Lung (tissue), 12 donors: ENCODE results near the gene NUCKS1. TPM values are rescaled to one million over a fixed set of nuclear protein-coding genes. Genes with fewer than 3 reads are reported as not detected.
A peak's percentile ranks its signal among the peaks of the same experiment; 100 is the strongest.

Experiments
- ATAC-seq: fragments of 200-7000 bp; cut with Tn5 transposase; one replicate; pipeline ENCODE4 v1.9.1; 2020; ENCODE audit warnings: moderate number of reproducible peaks; ENCODE audit not compliant: insufficient read depth, low FRiP score
- DNase-seq, 3 donors: peaks; one replicate each; pipeline ENCODE4 v3.0.0-alpha.2; 2013 to 2017
- H3K27ac ChIP-seq, 2 donors: one replicate each; pipeline ENCODE4 v1.5.1; 2013; ENCODE audit warnings: mild to moderate bottlenecking in 2 of 2, moderate library complexity in 2 of 2, control low read depth in 1 of 2, inconsistent platforms in 1 of 2, low read depth in 1 of 2, low read length in 1 of 2
- H3K27me3 ChIP-seq, 3 donors: one replicate each; pipeline ENCODE4 v1.5.1; 2013; ENCODE audit warnings: low read length in 2 of 3; ENCODE audit not compliant: control insufficient read depth in 3 of 3, insufficient read depth in 3 of 3
- H3K36me3 ChIP-seq, 4 donors: one replicate each; pipeline ENCODE4 v1.5.1; 2013; ENCODE audit warnings: low read length in 4 of 4, mild to moderate bottlenecking in 1 of 4, moderate library complexity in 1 of 4; ENCODE audit not compliant: control insufficient read depth in 4 of 4, insufficient read depth in 4 of 4
- H3K4me1 ChIP-seq, 5 donors: one replicate each; pipeline ENCODE4 v1.5.1; 2013; ENCODE audit warnings: low read length in 5 of 5, mild to moderate bottlenecking in 2 of 5, moderate library complexity in 1 of 5; ENCODE audit not compliant: control insufficient read depth in 5 of 5, insufficient read depth in 5 of 5
- H3K4me3 ChIP-seq: one replicate; pipeline ENCODE4 v1.5.1; 2013; ENCODE audit warnings: mild to moderate bottlenecking, control low read depth, moderate library complexity
- H3K9ac ChIP-seq, 2 donors: one replicate each; pipeline ENCODE4 v1.5.1; 2013; ENCODE audit warnings: low read length in 2 of 2, control low read depth in 1 of 2; ENCODE audit not compliant: insufficient read depth in 1 of 2
- H3K9me3 ChIP-seq, 4 donors: one replicate each; pipeline ENCODE4 v1.5.1; 2013; ENCODE audit warnings: low read length in 3 of 4, mild to moderate bottlenecking in 1 of 4, moderate library complexity in 1 of 4; ENCODE audit not compliant: control insufficient read depth in 4 of 4, insufficient read depth in 3 of 4
- WGBS, 2 donors: extraction: QIAGEN DNeasy Blood & Tissue Kit; methylation state at CpG; one replicate each; pipeline ENCODE4 v1.1.7; 2013; 5-methylcytosine and 5-hydroxymethylcytosine counted together
- polyA plus RNA-seq, 2 donors: library from polyadenylated mRNA; stranded (reverse); fragments of 200-250 nt; gene quantifications; one replicate each; pipeline ENCODE4 v1.2.1, GENCODE V29; 2013
- total RNA-seq, 2 donors: library from RNA; depleted of rRNA in 1 of 2; stranded (reverse); fragments of >200 nt in 1 of 2; gene quantifications; one replicate each; pipeline ENCODE4 v1.2.1, GENCODE V29; 2014 to 2021
- TF ChIP-seq, protein P1 (sequence below): IDR thresholded peaks from 2 replicates; pipeline ENCODE4 v1.5.1; 2012; ENCODE audit warnings: mild to moderate bottlenecking; ENCODE audit errors: control extremely low read depth, extremely low read depth
- donor health status: control.
- donor health status: control.
- donor health status: Bipolar disorder and iron deficiency.
- donor health status: healthy.
- donor health status: DM: yes; HTN: yes; CAD: no.

Gene NUCKS1
- total and polyA plus RNA-seq, 4 donors: 28.6 to 285 (median 82.6) TPM

DNA sequence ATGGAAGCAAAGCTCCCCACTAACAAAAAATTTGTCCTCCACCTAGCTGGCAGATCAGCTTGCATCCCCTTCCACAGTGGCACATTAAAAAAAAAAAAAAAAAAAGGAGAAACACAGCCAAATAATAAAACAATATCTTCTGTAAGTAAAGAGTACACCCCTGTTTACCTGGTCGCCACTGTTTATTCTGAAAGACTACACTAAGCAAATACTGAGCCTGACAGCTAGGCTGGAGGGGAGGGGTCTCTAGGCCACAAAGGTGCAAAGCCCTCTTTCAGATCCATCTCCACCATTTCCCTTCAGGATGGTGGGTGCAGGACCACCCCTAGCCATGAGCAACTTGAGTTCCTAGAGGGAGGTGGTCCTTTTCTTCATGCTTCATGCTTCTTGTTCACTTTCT lies 46.9 kb downstream of the NUCKS1 start:
- WGBS, 2 donors: 86 to 92% methylated on average over 1 of the region's 1 CpG
- no peak overlapping the region for H3K4me3 ChIP-seq
- no peak overlapping the region for H3K9ac ChIP-seq
- no peaks in the 10 kb centered on the region for H3K9me3 ChIP-seq
- no peak for DNase-seq
- ATAC-seq: no peak
- H3K27me3 ChIP-seq: no peaks in the 10 kb centered on the region
- TF ChIP-seq, protein P1, sequence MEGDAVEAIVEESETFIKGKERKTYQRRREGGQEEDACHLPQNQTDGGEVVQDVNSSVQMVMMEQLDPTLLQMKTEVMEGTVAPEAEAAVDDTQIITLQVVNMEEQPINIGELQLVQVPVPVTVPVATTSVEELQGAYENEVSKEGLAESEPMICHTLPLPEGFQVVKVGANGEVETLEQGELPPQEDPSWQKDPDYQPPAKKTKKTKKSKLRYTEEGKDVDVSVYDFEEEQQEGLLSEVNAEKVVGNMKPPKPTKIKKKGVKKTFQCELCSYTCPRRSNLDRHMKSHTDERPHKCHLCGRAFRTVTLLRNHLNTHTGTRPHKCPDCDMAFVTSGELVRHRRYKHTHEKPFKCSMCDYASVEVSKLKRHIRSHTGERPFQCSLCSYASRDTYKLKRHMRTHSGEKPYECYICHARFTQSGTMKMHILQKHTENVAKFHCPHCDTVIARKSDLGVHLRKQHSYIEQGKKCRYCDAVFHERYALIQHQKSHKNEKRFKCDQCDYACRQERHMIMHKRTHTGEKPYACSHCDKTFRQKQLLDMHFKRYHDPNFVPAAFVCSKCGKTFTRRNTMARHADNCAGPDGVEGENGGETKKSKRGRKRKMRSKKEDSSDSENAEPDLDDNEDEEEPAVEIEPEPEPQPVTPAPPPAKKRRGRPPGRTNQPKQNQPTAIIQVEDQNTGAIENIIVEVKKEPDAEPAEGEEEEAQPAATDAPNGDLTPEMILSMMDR: no peak
- peaks cover 0 to 2% (median under 1%) of the 10 kb centered on the region in 4 donors for H3K36me3 ChIP-seq
- no peak overlapping the region for H3K27ac ChIP-seq
- peaks cover 3 to 32% (median 12%) of the 10 kb centered on the region in 5 donors for H3K4me1 ChIP-seq

GRCh38 chr1:205701891-205702290 lies 48.1 kb downstream of the NUCKS1 start:
- TF ChIP-seq, protein P1: no peak
- Histone ChIP-seq H3K4me1 (peaks cover 3 to 25% (median 9%) of the 10 kb centered on the region in 5 donors), H3K9me3 (no peaks in the 10 kb centered on the region), H3K27ac (no peak overlapping the region), H3K36me3 (peaks cover 0 to 2% (median 0%) of the 10 kb centered on the region in 4 donors), H3K4me3 (no peak overlapping the region), H3K9ac (no peak overlapping the region), H3K27me3 (no peaks in the 10 kb centered on the region)
- no peak for DNase-seq
- WGBS, 2 donors: 82 to 92% methylated on average over 4 of the region's 4 CpGs
- no peak for ATAC-seq

DNA sequence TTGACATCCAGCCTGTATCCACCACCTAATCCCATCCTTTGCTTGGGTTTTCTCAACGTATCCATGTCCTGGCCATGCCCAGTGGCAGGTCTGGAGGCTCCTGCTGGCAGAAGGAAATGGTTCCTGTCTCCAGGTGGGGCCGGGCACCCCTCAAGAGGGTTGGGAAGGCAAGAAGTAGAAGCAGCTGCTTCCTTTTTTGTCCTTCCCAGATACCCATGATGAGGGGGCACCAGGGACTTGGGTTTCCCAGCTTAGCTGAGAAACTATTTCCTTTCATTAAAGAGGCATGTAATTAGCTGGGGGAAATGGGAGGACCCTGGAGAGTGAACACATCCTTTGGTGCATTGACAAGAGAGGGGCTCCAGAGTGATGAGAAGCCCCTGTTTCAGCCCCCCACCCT lies 48.6 kb downstream of the NUCKS1 start:
- Histone ChIP-seq H3K4me3 (no peak overlapping the region), H3K36me3 (peaks cover 0 to 2% (median 0%) of the 10 kb centered on the region in 4 donors), H3K4me1 (peaks cover 3 to 21% (median 4%) of the 10 kb centered on the region in 5 donors), H3K27me3 (no peaks in the 10 kb centered on the region), H3K9me3 (no peaks in the 10 kb centered on the region), H3K27ac (peak overlapping the region in 1 of 2 donors; percentile 28), H3K9ac (no peak overlapping the region)
- ATAC-seq: no peak
- TF ChIP-seq, protein P1: no peak
- 6 to 51% methylated on average over 2 of the region's 2 CpGs for WGBS, 2 donors
- no peak for DNase-seq

DNA sequence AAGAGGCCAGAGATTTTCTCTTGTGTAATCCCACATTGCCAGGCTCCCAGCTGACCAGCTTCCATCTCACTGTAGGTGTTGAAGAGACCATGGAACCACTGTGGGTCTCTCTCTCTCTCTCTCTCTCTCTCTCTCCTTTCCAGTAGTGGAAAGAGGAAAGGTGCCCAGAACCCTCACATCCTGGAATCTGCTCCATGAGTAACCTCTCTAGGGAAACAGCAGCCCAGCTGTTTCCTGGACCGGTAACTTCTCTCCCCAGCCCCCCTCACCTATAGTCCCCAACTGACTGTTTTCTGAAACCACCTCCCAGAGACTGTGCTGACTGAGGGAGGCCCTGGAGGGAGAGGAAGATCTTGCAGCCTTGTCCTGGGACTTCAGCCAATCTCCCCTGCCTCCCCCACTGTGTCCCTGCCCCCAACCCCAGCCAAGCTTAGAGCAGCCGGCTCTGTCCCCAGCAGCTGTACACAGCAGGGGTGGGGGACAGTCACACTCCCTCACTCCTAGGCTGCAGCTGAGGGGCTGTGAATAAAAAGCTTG lies 49.0 kb downstream of the NUCKS1 start:
- DNase-seq (peak; percentile 93 to 96 (median 94)), ATAC-seq (no peak)
- Histone ChIP-seq H3K4me1 (peaks cover 3 to 19% (median 3%) of the 10 kb centered on the region in 5 donors), H3K27me3 (no peaks in the 10 kb centered on the region), H3K36me3 (peaks cover 0 to 2% (median 0%) of the 10 kb centered on the region in 4 donors), H3K4me3 (no peak overlapping the region), H3K9me3 (no peaks in the 10 kb centered on the region), H3K9ac (no peak overlapping the region), H3K27ac (peak overlapping the region in 1 of 2 donors; percentile 28)
- WGBS, 2 donors: 11 to 27% methylated on average over 2 of the region's 2 CpGs
- TF ChIP-seq, protein P1: no peak
